CD4-positive, alpha-beta T cell treated with Interleukin-2 at 100 ng/mL for 4 hours (primary cell): ENCODE data around the gene USF3.

Source experiments
- DNase-seq: peaks from one replicate; pipeline ENCODE4 v3.0.0-alpha.2; 2020; ENCODE audit warnings: low spot score

Gene USF3

GRCh38 chr3:113607219-113607596, 89.2 kb downstream of the USF3 start:
- DNase-seq, result no peak

- DNase-seq, result peak; percentile 31
Observed at GRCh38 chr3:113606539-113607218, 89.8 kb downstream of the USF3 start.

- no peak for DNase-seq
Observed at GRCh38 chr3:113602836-113603235, 93.6 kb downstream of the USF3 start.

- no peak for DNase-seq
Observed at GRCh38 chr3:113602256-113602655, 94.2 kb downstream of the USF3 start.

GRCh38 chr3:113601240-113601639, 95.2 kb downstream of the USF3 start:
- DNase-seq, result no peak

GRCh38 chr3:113600418-113601182, 95.8 kb downstream of the USF3 start:
- no peak for DNase-seq
